Hepatic stellate cell (primary cell): Measurements from ENCODE around the gene PPFIBP1.
"Not testable (repeated sequence)": the region's sequence is repeated elsewhere in the genome, so short reads cannot be mapped to it uniquely, and the experiment has no call there.

Experiments used
- DNase-seq: peaks from one replicate; pipeline ENCODE4 v3.0.0; 2011; ENCODE audit warnings: low spot score

PPFIBP1 gene

DNA sequence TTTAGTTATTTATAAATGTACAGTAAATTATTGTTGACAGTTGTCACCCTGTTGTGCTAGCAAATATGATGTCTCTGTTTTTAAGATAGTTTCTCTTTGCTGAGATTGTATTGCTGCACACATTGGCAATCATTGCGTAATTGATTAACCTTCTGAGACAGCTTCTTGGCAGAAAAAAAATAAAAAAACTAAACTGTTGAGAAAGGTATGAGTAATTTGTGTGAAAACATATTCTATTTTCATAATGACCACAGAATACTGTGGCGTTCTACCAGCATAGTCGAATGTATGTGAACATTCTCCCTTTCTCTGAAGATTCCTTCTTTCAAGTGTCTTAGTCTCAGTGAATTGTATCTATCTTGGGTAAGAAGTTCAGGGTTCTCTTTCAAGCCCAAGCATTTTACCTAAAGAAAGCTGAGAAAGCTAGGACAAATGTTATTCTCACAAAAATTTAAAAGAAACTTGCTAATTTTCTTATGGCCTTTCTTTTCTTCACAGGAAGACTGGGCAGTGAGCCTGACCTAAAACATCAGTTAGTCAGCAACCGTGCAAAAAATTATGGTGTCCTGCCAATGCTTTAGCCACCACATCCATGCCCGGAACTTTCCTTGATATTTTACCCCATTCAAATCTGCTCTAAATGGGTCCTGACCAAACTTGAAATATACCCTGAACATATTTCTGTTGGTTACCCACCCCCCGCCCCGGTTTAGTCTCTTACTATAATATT lies 103.3 kb downstream of the PPFIBP1 start:
- peak; percentile 24 for DNase-seq

- DNase-seq: not testable (repeated sequence)
Observed at GRCh38 chr12:27627853-27628469, 104.0 kb downstream of the PPFIBP1 start.

GRCh38 chr12:27630219-27630618 lies 106.2 kb downstream of the PPFIBP1 start:
- DNase-seq: not testable (repeated sequence)

- DNase-seq: no peak
Observed at GRCh38 chr12:27631365-27631764, 107.4 kb downstream of the PPFIBP1 start.

GRCh38 chr12:27631813-27632491 lies 107.9 kb downstream of the PPFIBP1 start:
- DNase-seq: no peak

DNA sequence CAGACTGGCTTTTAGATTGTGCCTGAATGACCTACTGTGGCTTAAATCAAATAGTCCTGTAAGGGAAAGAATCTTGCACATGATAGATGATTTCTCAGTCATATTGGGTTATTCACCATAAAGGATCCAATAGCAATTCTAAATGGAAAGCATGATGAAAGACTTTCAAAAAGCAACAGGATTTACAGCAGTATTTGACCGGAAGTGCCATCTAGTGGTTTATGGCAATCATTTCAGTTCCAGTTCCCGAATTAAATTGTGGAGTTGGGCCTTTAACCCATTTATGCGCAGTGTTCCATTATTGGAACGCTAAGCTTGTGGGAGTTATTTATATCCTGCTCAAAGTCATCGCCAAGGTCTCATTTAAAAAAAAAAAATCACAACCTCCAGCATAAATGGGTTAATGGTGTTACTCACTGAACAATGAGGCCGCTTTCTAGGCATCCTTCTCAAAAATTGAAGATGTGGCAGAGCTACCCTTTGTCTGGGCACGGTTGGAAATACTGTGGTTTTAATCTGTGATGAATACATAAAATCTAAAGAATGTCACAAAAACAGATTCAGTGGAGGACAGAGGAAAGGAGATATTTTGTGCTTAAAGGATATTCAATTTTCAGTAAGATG lies 111.5 kb downstream of the PPFIBP1 start:
- DNase-seq: peak; percentile 21

- DNase-seq: not testable (repeated sequence)
Observed at GRCh38 chr12:27636569-27636968, 112.6 kb downstream of the PPFIBP1 start.

DNA sequence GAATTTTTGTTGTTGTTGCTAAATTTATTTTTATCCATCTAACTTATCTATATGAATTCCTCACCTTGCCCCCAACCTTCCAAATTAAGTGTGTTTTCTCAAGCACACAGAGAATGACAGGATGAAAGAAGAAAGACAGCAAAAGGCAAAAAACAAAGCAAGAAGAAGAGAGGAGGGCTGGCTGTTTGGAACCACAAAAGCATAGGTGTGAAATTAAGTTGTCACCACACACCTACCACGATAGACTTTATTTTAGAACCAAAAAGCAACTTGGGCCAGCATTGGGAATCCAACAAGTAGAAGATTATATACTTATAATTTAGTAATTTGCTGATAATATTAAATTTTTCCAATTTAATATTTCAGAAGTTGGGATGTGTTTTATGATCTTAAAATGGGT lies 113.5 kb downstream of the PPFIBP1 start:
- DNase-seq: no peak

DNA sequence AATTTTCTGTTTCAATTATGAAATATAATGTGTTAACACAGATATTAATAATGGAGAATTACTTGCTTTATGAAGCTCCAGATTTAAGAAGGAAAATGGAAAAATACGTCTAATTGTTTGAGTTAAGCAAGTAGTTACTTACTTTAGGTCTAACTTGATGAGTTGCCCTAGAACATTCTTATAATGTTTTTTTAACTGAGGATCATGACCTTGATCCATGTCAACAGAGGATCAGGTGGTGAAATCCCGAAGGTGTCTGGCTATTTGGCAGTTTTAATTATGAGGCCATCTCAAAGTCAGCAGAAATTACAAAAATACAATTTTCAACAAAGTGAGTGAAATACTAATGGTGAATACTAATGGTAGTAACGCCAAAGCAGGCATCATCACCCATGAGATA lies 115.3 kb downstream of the PPFIBP1 start:
- DNase-seq: no peak

DNA sequence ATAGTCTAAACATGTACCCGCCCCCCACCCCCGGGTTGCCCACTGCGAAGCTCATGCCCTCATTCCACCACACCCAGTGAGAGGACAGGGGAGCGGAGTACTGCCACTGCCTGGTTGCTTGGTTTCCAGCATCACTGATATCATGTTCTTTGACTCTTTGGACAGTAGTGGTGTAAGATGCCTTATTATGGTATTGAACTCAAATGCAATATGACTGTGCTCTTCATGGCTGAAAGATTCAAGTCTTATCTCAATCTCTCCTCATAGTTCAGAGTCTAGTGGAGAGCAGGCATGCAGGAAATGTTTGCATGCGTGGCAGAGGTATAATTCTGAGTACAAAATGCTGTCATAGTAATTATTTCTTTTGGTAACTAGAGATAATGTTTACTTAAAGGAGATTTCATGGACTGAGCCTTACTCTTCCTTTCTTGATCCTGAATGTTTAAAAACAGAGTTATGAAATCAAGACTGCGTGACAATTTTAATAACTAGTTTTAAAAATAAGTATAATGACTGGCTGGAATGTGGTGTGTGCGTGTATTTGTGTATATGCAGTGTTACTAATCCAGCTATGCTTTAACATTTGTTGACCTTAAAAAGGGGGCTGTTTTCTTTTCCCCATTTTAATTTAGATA lies 116.7 kb downstream of the PPFIBP1 start:
- not testable (repeated sequence) for DNase-seq

GRCh38 chr12:27642361-27642760 lies 118.4 kb downstream of the PPFIBP1 start:
- not testable (repeated sequence) for DNase-seq

DNA sequence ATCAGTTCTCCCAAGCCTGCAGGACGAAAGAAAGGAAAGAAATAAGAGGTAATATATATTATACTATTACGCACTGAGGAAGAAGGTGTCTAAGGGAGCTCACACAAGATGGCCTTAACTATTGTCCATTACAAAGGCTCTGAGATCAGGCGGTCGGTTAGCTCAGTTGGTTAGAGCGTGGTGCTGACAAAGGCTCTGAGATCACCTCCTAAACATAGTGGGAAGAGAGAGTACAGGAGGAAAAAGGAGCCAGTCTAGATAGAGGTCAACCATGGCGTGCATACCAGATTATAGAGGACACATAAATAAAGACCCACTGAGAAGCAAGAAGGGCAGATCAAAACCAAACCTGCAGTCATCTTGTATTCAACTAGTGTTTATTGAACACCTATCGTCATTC lies 118.9 kb downstream of the PPFIBP1 start:
- not testable (repeated sequence) for DNase-seq

- no peak for DNase-seq
Observed at GRCh38 chr12:27644158-27644845, 120.3 kb downstream of the PPFIBP1 start.

GRCh38 chr12:27645671-27646070 lies 121.7 kb downstream of the PPFIBP1 start:
- DNase-seq: no peak

- no peak for DNase-seq
Observed at GRCh38 chr12:27646149-27646548, 122.1 kb downstream of the PPFIBP1 start.

GRCh38 chr12:27650011-27650410 lies 126.0 kb downstream of the PPFIBP1 start:
- no peak for DNase-seq

DNA sequence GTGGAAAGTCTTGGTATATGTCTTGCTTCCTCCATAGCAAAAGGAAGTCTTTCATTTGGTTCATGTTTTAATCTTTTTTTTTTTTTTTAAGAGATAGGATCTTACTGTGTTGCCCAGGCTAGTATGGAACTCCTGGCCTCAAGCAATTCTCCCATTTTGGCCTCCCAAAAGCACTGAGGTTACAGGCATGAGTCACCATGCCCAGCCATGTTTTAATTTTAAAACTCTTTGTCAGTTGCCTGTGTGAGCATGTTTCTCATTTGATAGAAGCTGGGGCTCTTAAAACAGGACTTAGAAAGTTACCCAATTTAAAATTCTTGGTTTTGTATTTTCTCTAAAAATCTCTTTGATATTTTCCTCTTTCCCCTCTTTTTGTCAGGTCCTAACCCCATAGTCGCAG lies 127.2 kb downstream of the PPFIBP1 start:
- no peak for DNase-seq

DNA sequence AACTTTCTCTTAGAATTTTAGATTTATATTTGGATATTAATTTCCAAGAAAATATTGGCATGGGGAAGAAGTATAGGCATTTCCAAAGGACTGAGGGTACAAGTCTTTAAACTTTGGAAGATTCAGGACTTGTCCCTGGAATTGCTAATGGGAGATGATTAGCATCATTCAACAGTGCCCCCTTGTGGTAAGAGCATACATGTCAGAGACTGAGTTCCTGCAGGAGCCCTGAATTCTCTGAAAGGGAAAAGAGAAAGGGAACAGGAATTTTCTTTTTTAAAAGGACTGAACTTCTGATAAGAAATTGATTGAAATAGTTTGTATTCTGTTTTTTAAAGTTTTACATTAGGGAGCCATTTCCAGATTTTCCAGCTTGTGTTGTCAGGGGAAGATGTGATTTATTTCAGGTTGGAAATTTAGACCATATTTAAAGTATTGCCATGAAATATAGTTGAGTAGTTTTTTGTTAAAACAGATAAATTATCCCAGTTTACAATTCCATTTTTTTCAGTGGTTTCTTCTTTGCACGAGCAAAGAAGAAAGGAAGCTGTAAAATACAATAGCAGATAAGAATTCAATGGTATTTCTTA lies 128.3 kb downstream of the PPFIBP1 start:
- DNase-seq: peak; percentile 51

- DNase-seq: no peak
Observed at GRCh38 chr12:27653661-27654060, 129.7 kb downstream of the PPFIBP1 start.

DNA sequence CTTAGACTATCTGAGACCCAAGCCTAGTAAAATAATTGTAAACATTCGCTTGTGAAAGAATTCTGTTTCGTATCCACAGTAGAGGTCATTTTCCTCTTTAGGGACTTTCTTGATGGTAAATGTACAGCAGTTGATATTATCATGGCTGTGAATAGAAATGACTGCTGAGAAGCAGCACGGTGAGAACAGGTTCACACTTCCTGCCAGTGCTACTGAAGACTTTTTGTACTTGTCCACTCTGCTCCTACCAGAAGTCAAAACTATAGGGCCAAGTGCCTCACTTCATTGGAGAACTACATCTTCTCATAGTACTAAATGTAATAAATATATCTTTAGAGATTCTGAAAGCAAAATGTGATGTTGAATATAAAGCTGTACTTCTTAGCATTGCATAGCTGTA lies 131.5 kb downstream of the PPFIBP1 start:
- not testable (repeated sequence) for DNase-seq

GRCh38 chr12:27657296-27657695 lies 133.3 kb downstream of the PPFIBP1 start:
- DNase-seq: peak; percentile 9
